CD4-positive, CD25-positive, alpha-beta regulatory T cell (primary cell): ENCODE results near the gene NUP210. TPM values are rescaled to one million over a fixed set of nuclear protein-coding genes. Genes with fewer than 3 reads are reported as not detected.

Experiments used
- ATAC-seq, 2 donors: fragments of 150-1000 bp; cut with Tn5 transposase; one replicate each; pipeline ENCODE4 v1.10.0; 2021; ENCODE audit warnings: low read depth in 2 of 2, moderate number of reproducible peaks in 2 of 2, moderate library complexity in 1 of 2
- DNase-seq, 3 donors: peaks; one replicate each; pipeline versions ENCODE4 v3.0.0 to v3.0.0-alpha.2; 2012 to 2022; ENCODE audit warnings: mixed read lengths in 1 of 3
- H3K27ac ChIP-seq: one replicate; pipeline ENCODE4 v1.7.0; 2013; ENCODE audit warnings: mild to moderate bottlenecking, low read length; ENCODE audit not compliant: insufficient read depth, poor library complexity, severe bottlenecking
- H3K27me3 ChIP-seq: one replicate; pipeline ENCODE4 v1.7.0; 2013; ENCODE audit warnings: low read length; ENCODE audit not compliant: control insufficient read depth, insufficient read depth
- H3K36me3 ChIP-seq: one replicate; pipeline ENCODE4 v1.7.0; 2013; ENCODE audit warnings: mild to moderate bottlenecking, low read length, moderate library complexity; ENCODE audit not compliant: control insufficient read depth, insufficient read depth
- H3K4me1 ChIP-seq: 2 replicates; pipeline ENCODE4 v1.7.0; 2013; ENCODE audit warnings: mild to moderate bottlenecking, low read length; ENCODE audit not compliant: insufficient read depth, control insufficient read depth, poor library complexity, severe bottlenecking
- H3K4me3 ChIP-seq: one replicate; pipeline ENCODE4 v1.7.0; 2013; ENCODE audit warnings: low read depth, mild to moderate bottlenecking, low read length, moderate library complexity
- H3K9me3 ChIP-seq, 2 experiments: 1 replicate in 1 of 2; 2 replicates in 1 of 2; pipeline ENCODE4 v1.7.0; 2013; ENCODE audit warnings: low read length in 2 of 2, mild to moderate bottlenecking in 1 of 2, moderate library complexity in 1 of 2; ENCODE audit not compliant: control insufficient read depth in 2 of 2
- H3K27ac Mint-ChIP-seq, 3 donors: one replicate each; pipeline ENCODE4 v1.8.0; 2020 to 2022; ENCODE audit warnings: mild to moderate bottlenecking in 3 of 3, mixed read lengths in 3 of 3, moderate library complexity in 2 of 3
- H3K27me3 Mint-ChIP-seq: one replicate; pipeline ENCODE4 v1.8.0; 2022; ENCODE audit warnings: mild to moderate bottlenecking, mixed read lengths
- H3K36me3 Mint-ChIP-seq: one replicate; pipeline ENCODE4 v1.8.0; 2020; ENCODE audit warnings: mixed read lengths
- H3K4me1 Mint-ChIP-seq, 4 donors: one replicate each; pipeline ENCODE4 v1.8.0; 2020 to 2022; ENCODE audit warnings: mixed read lengths in 4 of 4, mild to moderate bottlenecking in 1 of 4
- H3K4me3 Mint-ChIP-seq, 4 donors: one replicate each; pipeline ENCODE4 v1.8.0; 2020 to 2022; ENCODE audit warnings: mild to moderate bottlenecking in 4 of 4, mixed read lengths in 4 of 4, moderate library complexity in 3 of 4
- H3K9me3 Mint-ChIP-seq, 7 donors: one replicate each; pipeline ENCODE4 v1.8.0; 2020 to 2022; ENCODE audit warnings: mixed read lengths in 7 of 7, mild to moderate bottlenecking in 3 of 7, moderate library complexity in 2 of 7
- polyA plus RNA-seq, 4 donors: library from polyadenylated mRNA; unstranded; fragments of 300-500 nt; fragmentation: Illumina TruSeq; gene quantifications; one replicate each; pipeline ENCODE4 v1.2.3, GENCODE V29; 2021
- total RNA-seq: library from RNA; stranded (reverse); gene quantifications from one replicate; pipeline ENCODE4 v1.2.3, GENCODE V29; 2022

Gene NUP210
- total and polyA plus RNA-seq, 5 donors from 2014 or later: 42.4 to 125 (median 45.4) TPM

- no peak for DNase-seq
- peaks cover 0 to 7% (median 1%) of the 10 kb centered on the region in 7 donors for H3K9me3 Mint-ChIP-seq
- H3K4me1 ChIP-seq: peaks cover 18% of the 10 kb centered on the region
- ATAC-seq: no peak
- H3K27me3 Mint-ChIP-seq: no peaks in the 10 kb centered on the region
- peaks cover 19% of the 10 kb centered on the region for H3K36me3 ChIP-seq
- H3K4me1 Mint-ChIP-seq: peaks cover 13 to 57% (median 34%) of the 10 kb centered on the region in 4 donors
- no peak overlapping the region for H3K4me3 Mint-ChIP-seq
- peaks cover 22% of the 10 kb centered on the region for H3K36me3 Mint-ChIP-seq
- no peak overlapping the region for H3K4me3 ChIP-seq
- no peak overlapping the region for H3K27ac ChIP-seq
- H3K9me3 ChIP-seq: peaks cover 5 to 16% of the 10 kb centered on the region in 2 experiments
- no peaks in the 10 kb centered on the region for H3K27me3 ChIP-seq
- peak overlapping the region in 1 of 3 donors; percentile 24 for H3K27ac Mint-ChIP-seq
Observed at GRCh38 chr3:13403213-13403819, 16.8 kb downstream of the NUP210 start.

DNA sequence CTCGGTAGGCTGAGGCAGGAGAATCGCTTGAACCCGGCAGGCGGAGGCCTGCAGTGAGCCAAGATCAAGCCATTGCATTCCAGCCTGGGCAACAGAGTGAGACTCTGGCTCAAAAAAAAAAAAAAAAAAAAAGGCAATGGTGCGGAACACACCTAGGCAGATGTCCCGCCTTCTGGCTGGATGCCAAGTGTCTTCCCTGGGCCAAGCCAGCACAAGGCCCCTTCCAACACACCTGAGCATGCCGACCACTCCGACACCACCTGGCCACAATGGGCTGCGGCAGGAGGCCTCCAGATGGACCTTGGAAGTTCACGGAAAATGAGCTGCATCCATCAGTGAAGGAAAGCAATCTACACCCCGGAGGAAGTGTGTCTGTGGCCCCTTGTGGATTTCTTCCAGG, 19.0 kb downstream of the NUP210 start:
- Mint-ChIP-seq H3K9me3 (peaks cover 0 to 2% (median 0%) of the 10 kb centered on the region in 7 donors), H3K36me3 (peaks cover 16% of the 10 kb centered on the region), H3K4me3 (peak overlapping the region in 1 of 4 donors; percentile 31), H3K27me3 (no peaks in the 10 kb centered on the region), H3K27ac (peak overlapping the region in 2 of 3 donors; percentile 29 to 36), H3K4me1 (peaks cover 8 to 39% (median 23%) of the 10 kb centered on the region in 4 donors)
- ATAC-seq: no peak
- Histone ChIP-seq H3K4me1 (peaks cover 7% of the 10 kb centered on the region), H3K4me3 (no peak overlapping the region), H3K9me3 (peaks cover 0 to 7% of the 10 kb centered on the region in 2 experiments), H3K27me3 (no peaks in the 10 kb centered on the region), H3K36me3 (peaks cover 36% of the 10 kb centered on the region), H3K27ac (no peak overlapping the region)
- no peak for DNase-seq

DNA sequence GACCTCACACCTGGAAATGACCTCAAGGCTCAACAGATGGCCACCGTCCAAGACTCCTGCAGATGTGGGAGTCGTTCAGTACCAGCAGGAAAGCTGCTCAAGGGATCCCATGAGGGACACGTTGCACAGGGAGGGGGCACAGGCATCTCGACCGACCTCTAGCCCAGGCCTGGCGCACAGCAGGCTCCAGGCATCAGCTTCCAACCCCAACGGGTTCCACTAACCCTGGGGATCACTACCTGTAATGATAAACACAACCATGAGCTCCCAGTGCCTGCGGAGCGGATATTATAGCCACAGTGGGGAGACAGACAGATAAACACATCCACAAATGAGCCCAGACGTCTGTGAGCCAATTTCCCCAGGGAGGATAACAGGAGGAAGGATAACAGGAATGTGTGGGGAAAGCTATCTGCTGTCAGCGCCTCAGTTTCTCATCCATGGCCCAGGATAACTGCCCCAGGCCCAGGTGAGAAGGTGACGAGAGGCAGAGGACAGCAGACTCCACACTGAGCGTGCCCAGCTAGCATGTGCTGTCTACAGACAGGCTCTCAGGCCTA, 19.9 kb downstream of the NUP210 start:
- Mint-ChIP-seq H3K4me1 (peaks cover 3 to 30% (median 18%) of the 10 kb centered on the region in 4 donors), H3K27me3 (no peaks in the 10 kb centered on the region), H3K36me3 (peaks cover 24% of the 10 kb centered on the region), H3K27ac (peak overlapping the region in 1 of 3 donors; percentile 51), H3K9me3 (peaks cover 0 to 2% (median 0%) of the 10 kb centered on the region in 7 donors), H3K4me3 (no peak overlapping the region)
- DNase-seq: no peak
- no peaks in the 10 kb centered on the region for H3K27me3 ChIP-seq
- ATAC-seq: no peak
- H3K27ac ChIP-seq: no peak overlapping the region
- no peaks in the 10 kb centered on the region for H3K4me1 ChIP-seq
- peaks cover 45% of the 10 kb centered on the region for H3K36me3 ChIP-seq
- no peak overlapping the region for H3K4me3 ChIP-seq
- H3K9me3 ChIP-seq: peaks cover 0 to 7% of the 10 kb centered on the region in 2 experiments

DNA sequence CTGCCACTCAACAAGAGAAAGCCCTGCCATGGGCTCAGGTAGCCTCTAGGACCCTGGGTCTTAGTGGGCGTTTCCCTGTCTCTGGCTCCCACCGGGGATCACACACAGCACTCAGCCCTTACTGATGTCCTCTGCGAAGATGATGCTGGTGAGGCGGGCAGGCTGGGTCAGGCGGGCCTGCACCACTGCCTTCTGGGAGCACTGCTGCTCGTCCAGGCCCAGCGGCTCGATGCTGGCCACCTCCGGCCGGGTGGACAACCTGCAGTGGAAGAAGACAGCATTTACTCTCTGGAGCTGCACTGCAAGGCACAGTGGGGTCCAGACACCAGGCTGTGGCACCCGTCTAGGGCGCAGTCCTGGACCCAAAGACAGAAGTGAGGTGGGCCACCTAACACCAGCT, 20.5 kb downstream of the NUP210 start:
- DNase-seq (no peak), ATAC-seq (no peak)
- H3K27me3 ChIP-seq: no peaks in the 10 kb centered on the region
- Mint-ChIP-seq H3K4me3 (no peak overlapping the region), H3K9me3 (peaks cover 0 to under 1% (median 0%) of the 10 kb centered on the region in 7 donors), H3K36me3 (peaks cover 19% of the 10 kb centered on the region), H3K27me3 (no peaks in the 10 kb centered on the region), H3K27ac (peak overlapping the region in 1 of 3 donors; percentile 5), H3K4me1 (peaks cover 0 to 24% (median 14%) of the 10 kb centered on the region in 4 donors)
- no peaks in the 10 kb centered on the region for H3K4me1 ChIP-seq
- no peak overlapping the region for H3K27ac ChIP-seq
- peaks cover 0 to 7% of the 10 kb centered on the region in 2 experiments for H3K9me3 ChIP-seq
- H3K4me3 ChIP-seq: no peak overlapping the region
- H3K36me3 ChIP-seq: peaks cover 51% of the 10 kb centered on the region

DNA sequence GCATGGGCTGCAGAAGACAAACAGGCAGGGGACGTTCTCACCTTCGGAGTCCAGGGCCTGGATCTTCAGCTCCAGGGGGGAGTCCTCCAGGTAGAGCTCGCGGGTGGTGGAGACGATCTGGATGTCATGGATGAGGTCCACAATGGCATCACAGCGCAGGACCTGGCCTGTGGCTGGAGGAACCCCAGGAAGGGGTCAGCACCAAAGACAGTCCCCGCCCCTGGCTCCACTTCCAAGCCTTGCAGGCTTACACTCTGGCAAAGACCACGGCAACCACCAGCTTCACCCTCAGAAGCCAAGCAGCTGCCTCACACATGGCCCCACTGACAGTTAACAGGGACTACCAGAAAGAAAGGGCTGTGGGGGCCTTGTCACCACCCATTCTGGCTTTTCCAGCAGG, 22.8 kb downstream of the NUP210 start:
- H3K27me3 ChIP-seq: no peaks in the 10 kb centered on the region
- no peaks in the 10 kb centered on the region for H3K4me1 ChIP-seq
- no peak overlapping the region for H3K4me3 Mint-ChIP-seq
- peak overlapping the region in 1 of 3 donors; percentile 49 for H3K27ac Mint-ChIP-seq
- H3K27me3 Mint-ChIP-seq: no peaks in the 10 kb centered on the region
- H3K4me1 Mint-ChIP-seq: peaks cover 0 to 16% (median 6%) of the 10 kb centered on the region in 4 donors
- H3K36me3 Mint-ChIP-seq: peaks cover 19% of the 10 kb centered on the region
- DNase-seq (no peak), ATAC-seq (no peak)
- no peaks in the 10 kb centered on the region for H3K9me3 ChIP-seq
- no peaks in the 10 kb centered on the region for H3K9me3 Mint-ChIP-seq
- no peak overlapping the region for H3K4me3 ChIP-seq
- no peak overlapping the region for H3K27ac ChIP-seq
- H3K36me3 ChIP-seq: peaks cover 70% of the 10 kb centered on the region

DNA sequence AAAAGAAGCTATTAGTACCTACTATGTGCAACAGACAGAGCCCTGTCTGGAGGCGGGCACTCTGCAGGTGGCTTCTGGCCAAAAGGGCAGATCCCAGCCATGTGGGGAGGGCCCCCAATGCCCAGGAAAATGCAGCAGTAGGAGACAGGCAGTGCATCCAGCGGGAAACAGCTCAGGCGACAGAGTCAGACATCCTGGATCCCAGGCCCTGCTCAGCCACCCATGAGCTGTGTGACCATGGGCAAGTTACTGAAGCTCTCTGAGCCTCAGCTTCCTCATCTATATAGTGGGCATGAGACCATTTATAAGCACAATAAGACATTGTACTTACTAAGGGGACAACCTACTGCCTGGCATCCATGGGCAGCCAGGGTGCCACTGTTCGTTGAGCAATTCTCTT, 25.8 kb downstream of the NUP210 start:
- Mint-ChIP-seq H3K27ac (peak overlapping the region in 1 of 3 donors; percentile 9), H3K4me3 (no peak overlapping the region), H3K9me3 (no peaks in the 10 kb centered on the region), H3K36me3 (peaks cover 33% of the 10 kb centered on the region), H3K4me1 (peaks cover 4 to 17% (median 9%) of the 10 kb centered on the region in 4 donors), H3K27me3 (no peaks in the 10 kb centered on the region)
- H3K9me3 ChIP-seq: no peaks in the 10 kb centered on the region
- H3K4me3 ChIP-seq: no peak overlapping the region
- no peaks in the 10 kb centered on the region for H3K27me3 ChIP-seq
- no peak for ATAC-seq
- H3K36me3 ChIP-seq: peaks cover 95% of the 10 kb centered on the region
- no peaks in the 10 kb centered on the region for H3K4me1 ChIP-seq
- no peak overlapping the region for H3K27ac ChIP-seq
- DNase-seq: no peak

GRCh38 chr3:13393427-13394360, 26.4 kb downstream of the NUP210 start:
- H3K27ac ChIP-seq: no peak overlapping the region
- H3K9me3 Mint-ChIP-seq: no peaks in the 10 kb centered on the region
- no peaks in the 10 kb centered on the region for H3K9me3 ChIP-seq
- peak overlapping the region in 2 of 3 donors; percentile 9 to 76 for H3K27ac Mint-ChIP-seq
- ATAC-seq (no peak), DNase-seq (no peak)
- no peak overlapping the region for H3K4me3 Mint-ChIP-seq
- peaks cover 4 to 17% (median 9%) of the 10 kb centered on the region in 4 donors for H3K4me1 Mint-ChIP-seq
- H3K36me3 Mint-ChIP-seq: peaks cover 33% of the 10 kb centered on the region
- no peaks in the 10 kb centered on the region for H3K4me1 ChIP-seq
- no peaks in the 10 kb centered on the region for H3K27me3 ChIP-seq
- peaks cover 96% of the 10 kb centered on the region for H3K36me3 ChIP-seq
- no peak overlapping the region for H3K4me3 ChIP-seq
- no peaks in the 10 kb centered on the region for H3K27me3 Mint-ChIP-seq
